ENCODE measurements around the gene RABL2B.

RABL2B gene

GRCh38 chr22:50723991-50724390, 59.4 kb downstream of the RABL2B start:
- TF ChIP-seq CTCF (IDR thresholded peaks at IDR 0.05): no peak

GRCh38 chr22:50722716-50723428, 60.6 kb downstream of the RABL2B start:
- TF ChIP-seq CTCF (IDR thresholded peaks at IDR 0.05): no peak

GRCh38 chr22:50722048-50722701, 61.3 kb downstream of the RABL2B start:
- TF ChIP-seq CTCF (IDR thresholded peaks at IDR 0.05): no peak

- TF ChIP-seq CTCF (IDR thresholded peaks at IDR 0.05): no peak
These were observed 62.1 kb downstream of the RABL2B start for GRCh38 chr22:50721257-50721844.

- TF ChIP-seq CTCF (IDR thresholded peaks at IDR 0.05): no peak
These were observed 62.9 kb downstream of the RABL2B start for GRCh38 chr22:50720301-50721256.

- TF ChIP-seq CTCF (IDR thresholded peaks at IDR 0.05): no peak
These were observed 63.6 kb downstream of the RABL2B start for GRCh38 chr22:50719814-50720300.

GRCh38 chr22:50718352-50718709, 65.1 kb downstream of the RABL2B start:
- TF ChIP-seq CTCF (IDR thresholded peaks at IDR 0.05): no peak
